GM12874 (cell line): ENCODE data around the gene POU1F1.

ENCODE experiments used
- TF ChIP-seq, protein P1 (sequence below): IDR thresholded peaks from 2 replicates; pipeline ENCODE4 v1.5.1; 2011; ENCODE audit warnings: low read depth, mild to moderate bottlenecking, control low read depth, low read length, moderate library complexity; ENCODE audit not compliant: insufficient read depth

The POU1F1 gene

DNA sequence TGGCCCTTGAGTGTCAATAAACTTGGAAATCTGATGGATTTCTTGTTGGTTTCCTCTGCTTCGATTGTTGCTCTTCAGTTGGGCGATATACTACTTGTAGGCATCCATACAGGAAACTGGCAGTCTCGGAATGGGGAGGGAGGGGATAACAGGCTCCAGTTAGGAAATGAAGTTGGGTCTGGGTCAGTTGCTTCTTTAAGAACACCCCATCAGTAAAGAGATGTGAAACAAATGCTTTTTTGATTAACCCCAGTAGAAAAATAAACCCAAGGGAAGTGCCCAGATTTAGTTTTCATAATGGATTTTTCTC is 48.6 kb downstream of the POU1F1 start:
- TF ChIP-seq, protein P1, sequence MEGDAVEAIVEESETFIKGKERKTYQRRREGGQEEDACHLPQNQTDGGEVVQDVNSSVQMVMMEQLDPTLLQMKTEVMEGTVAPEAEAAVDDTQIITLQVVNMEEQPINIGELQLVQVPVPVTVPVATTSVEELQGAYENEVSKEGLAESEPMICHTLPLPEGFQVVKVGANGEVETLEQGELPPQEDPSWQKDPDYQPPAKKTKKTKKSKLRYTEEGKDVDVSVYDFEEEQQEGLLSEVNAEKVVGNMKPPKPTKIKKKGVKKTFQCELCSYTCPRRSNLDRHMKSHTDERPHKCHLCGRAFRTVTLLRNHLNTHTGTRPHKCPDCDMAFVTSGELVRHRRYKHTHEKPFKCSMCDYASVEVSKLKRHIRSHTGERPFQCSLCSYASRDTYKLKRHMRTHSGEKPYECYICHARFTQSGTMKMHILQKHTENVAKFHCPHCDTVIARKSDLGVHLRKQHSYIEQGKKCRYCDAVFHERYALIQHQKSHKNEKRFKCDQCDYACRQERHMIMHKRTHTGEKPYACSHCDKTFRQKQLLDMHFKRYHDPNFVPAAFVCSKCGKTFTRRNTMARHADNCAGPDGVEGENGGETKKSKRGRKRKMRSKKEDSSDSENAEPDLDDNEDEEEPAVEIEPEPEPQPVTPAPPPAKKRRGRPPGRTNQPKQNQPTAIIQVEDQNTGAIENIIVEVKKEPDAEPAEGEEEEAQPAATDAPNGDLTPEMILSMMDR: no peak

DNA sequence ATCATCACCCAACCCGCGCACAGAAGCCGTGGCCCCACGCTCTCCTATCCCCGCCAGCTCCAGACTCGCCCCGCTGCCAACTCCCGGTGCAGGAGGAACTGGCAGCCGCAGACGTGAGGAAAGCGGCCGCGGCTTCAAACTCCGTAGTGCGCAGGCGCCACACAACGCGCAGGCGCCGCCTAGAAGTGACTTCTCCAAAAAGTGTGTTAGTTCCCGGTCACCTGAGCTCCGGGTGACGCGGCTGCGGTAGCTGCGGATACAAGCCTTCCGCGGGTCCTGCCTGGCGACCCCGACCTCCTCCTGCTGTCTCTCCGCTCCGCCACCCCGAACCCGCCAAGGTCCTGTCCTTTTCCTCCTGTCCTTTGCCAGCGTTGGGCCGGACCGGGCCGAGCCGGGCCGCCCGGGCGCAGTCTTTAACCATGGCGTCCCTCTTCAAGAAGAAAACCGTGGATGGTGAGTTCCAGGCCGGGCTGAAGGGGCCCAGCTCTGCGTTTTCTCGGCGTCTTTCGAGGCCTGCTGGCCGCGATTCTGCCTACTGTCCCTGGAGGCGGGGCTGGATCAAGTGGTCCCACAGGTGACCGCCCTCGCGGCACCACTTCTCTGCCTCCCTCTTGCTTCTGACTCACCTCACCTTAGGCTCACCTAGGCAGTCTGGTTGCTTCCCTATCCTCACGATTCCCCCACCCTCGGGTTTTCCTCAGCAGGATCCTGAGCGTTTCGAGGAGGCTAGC is 49.1 kb downstream of the POU1F1 start, which contains the start of gene CHMP2B:
CHMP2B (plus strand) TSS at position 206 of the 731 bp plus-strand sequence; CDS start at position 420, 214 bp downstream.
- TF ChIP-seq, protein P1: no peak

DNA sequence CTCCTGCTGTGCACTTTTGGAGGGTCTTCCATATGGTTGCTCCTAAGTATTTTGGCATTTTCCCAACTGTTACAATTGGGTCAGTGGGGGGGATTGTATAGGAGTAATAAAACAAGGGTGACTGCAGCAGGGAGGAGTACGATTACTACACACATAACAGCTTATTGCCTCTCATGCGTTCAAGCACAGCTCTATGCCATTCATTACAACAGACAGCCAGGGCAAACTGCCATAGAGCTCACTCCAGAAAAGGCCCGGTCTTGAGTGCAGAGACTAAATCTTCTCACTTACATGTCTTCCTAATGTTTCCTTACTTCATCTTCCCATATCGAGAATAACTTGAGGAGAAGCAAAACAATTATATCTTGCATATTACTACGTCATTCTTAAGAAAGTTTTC is 50.7 kb downstream of the POU1F1 start:
- TF ChIP-seq, protein P1: no peak

DNA sequence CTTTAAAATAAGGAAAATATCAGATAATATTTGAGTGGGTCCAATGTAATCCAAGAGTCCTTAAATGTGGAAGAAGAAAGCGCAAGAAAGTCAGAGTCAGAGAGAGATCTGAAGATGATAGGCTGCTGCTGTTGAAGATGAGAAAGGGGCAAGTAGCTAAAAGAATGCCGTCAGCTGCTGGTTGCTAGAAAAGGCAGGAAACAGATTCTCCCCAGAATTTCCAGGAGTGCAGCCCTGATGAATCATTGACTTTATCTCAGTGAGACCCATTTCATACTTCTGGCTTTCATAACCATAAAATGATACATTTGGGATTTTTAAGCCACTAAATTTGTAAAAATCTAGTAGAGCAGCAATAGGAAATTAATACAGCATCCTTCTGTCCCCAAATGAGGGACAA is 56.8 kb downstream of the POU1F1 start:
- TF ChIP-seq, protein P1: no peak

DNA sequence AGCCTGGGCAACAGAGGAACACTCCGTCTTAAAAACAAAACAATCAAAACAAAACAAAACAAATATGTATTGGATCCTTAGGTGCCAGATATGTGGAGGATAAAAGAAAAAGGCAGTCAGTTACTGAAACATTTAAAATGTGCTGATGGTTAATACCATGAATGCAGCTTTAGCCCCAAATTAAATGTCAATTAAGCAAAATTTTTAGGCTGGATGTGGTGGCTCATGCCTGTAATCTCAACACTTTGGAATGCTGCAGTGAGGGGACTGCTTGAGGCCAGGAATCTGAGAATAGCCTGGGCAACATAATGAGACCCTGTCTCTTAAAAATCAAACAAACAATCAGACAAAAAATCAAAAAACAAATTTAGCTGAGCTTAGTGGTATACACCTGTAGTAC is 57.8 kb downstream of the POU1F1 start:
- TF ChIP-seq, protein P1: no peak
